HUDEP-2 (cell line): ENCODE measurements around the gene SPOCK2.
"Not testable (repeated sequence)": the region's sequence is repeated elsewhere in the genome, so short reads cannot be mapped to it uniquely, and the experiment has no call there.

Experiments
- DNase-seq, 76 experiments: peaks; one replicate each; lab custom pipeline; 2025; ENCODE audit not compliant: unreplicated experiment in 76 of 76; lab: John Stamatoyannopoulos, UW

Gene SPOCK2

GRCh38 chr10:72108830-72109635 is 20.7 kb upstream of the SPOCK2 start:
- no peak for DNase-seq

GRCh38 chr10:72108004-72108370 is 19.6 kb upstream of the SPOCK2 start:
- DNase-seq, result not testable (repeated sequence)

- DNase-seq, result no peak
Measured at GRCh38 chr10:72107325-72108003, 19.1 kb upstream of the SPOCK2 start.

- DNase-seq, result no peak
Measured at GRCh38 chr10:72106896-72107295, 18.5 kb upstream of the SPOCK2 start.

- no peak for DNase-seq
Measured at GRCh38 chr10:72106154-72106849, 18.0 kb upstream of the SPOCK2 start.

GRCh38 chr10:72105710-72106109 is 17.4 kb upstream of the SPOCK2 start:
- no peak for DNase-seq

- DNase-seq, result no peak
Measured at GRCh38 chr10:72105098-72105475, 16.7 kb upstream of the SPOCK2 start.

- DNase-seq, result no peak
Measured at GRCh38 chr10:72104472-72105097, 16.2 kb upstream of the SPOCK2 start.

- no peak for DNase-seq
Measured at GRCh38 chr10:72099600-72099921, 11.2 kb upstream of the SPOCK2 start.

GRCh38 chr10:72098836-72099599 is 10.7 kb upstream of the SPOCK2 start:
- DNase-seq, result no peak

GRCh38 chr10:72098301-72098835 is 10.0 kb upstream of the SPOCK2 start:
- no peak for DNase-seq

- peak in 16 of 76 experiments; percentile 3 to 51 (median 22) for DNase-seq
Measured at GRCh38 chr10:72097448-72098300, 9.3 kb upstream of the SPOCK2 start.

GRCh38 chr10:72096115-72097000 is 8.0 kb upstream of the SPOCK2 start:
- DNase-seq, result no peak

GRCh38 chr10:72095195-72095594 is 6.8 kb upstream of the SPOCK2 start:
- no peak for DNase-seq

GRCh38 chr10:72094574-72094973 is 6.2 kb upstream of the SPOCK2 start:
- no peak for DNase-seq

- DNase-seq, result no peak
Measured at GRCh38 chr10:72093450-72093849, 5.1 kb upstream of the SPOCK2 start.

- no peak for DNase-seq
Measured at GRCh38 chr10:72092987-72093386, 4.6 kb upstream of the SPOCK2 start.

GRCh38 chr10:72092171-72092924 is 4.0 kb upstream of the SPOCK2 start:
- DNase-seq, result no peak
